NCI-H226 (cell line): ENCODE data around the gene CCDC85B.
A peak's percentile ranks its signal among the peaks of the same experiment; 100 is the strongest.

Experiments
- DNase-seq: peaks from one replicate; pipeline ENCODE4 v3.0.0-alpha.2; 2015

CCDC85B gene

GRCh38 chr11:65857853-65858680 is 32.4 kb upstream of the CCDC85B start, which contains the start of gene CFL1:
CFL1 (minus strand) TSS chr11:65858180; CDS start chr11:65858099, 81 bp downstream.
- peak; percentile 99 for DNase-seq

- no peak for DNase-seq
Measured at GRCh38 chr11:65858681-65859087, 31.8 kb upstream of the CCDC85B start.

GRCh38 chr11:65859095-65859811 is 31.2 kb upstream of the CCDC85B start:
- DNase-seq, result peak; percentile 98

GRCh38 chr11:65859812-65860277 is 30.6 kb upstream of the CCDC85B start:
- no peak for DNase-seq

GRCh38 chr11:65860278-65861164 is 30.0 kb upstream of the CCDC85B start, which contains the start of gene MUS81:
MUS81 (plus strand) TSS chr11:65860433; CDS start chr11:65860754, 321 bp downstream.
- DNase-seq, result peak; percentile 98

GRCh38 chr11:65861165-65861505 is 29.3 kb upstream of the CCDC85B start:
- DNase-seq, result no peak

- DNase-seq, result no peak
Measured at GRCh38 chr11:65861533-65862183, 28.8 kb upstream of the CCDC85B start.

- DNase-seq, result no peak
Measured at GRCh38 chr11:65862191-65862735, 28.2 kb upstream of the CCDC85B start.

GRCh38 chr11:65862941-65863888 is 27.3 kb upstream of the CCDC85B start:
- DNase-seq, result no peak

GRCh38 chr11:65863889-65864705 is 26.4 kb upstream of the CCDC85B start:
- DNase-seq, result no peak

- no peak for DNase-seq
Measured at GRCh38 chr11:65864706-65865471, 25.6 kb upstream of the CCDC85B start.

GRCh38 chr11:65865550-65866172 is 24.8 kb upstream of the CCDC85B start:
- DNase-seq, result no peak

- DNase-seq, result no peak
Measured at GRCh38 chr11:65866509-65867283, 23.8 kb upstream of the CCDC85B start.

- no peak for DNase-seq
Measured at GRCh38 chr11:65867284-65868071, 23.0 kb upstream of the CCDC85B start.

GRCh38 chr11:65868076-65868667 is 22.3 kb upstream of the CCDC85B start:
- no peak for DNase-seq

GRCh38 chr11:65868907-65869306 is 21.6 kb upstream of the CCDC85B start:
- DNase-seq, result no peak
